ENCODE measurements around the gene DMPK.
A peak's percentile ranks its signal among the peaks of the same experiment; 100 is the strongest.
"Not testable (repeated sequence)": the region's sequence is repeated elsewhere in the genome, so short reads cannot be mapped to it uniquely, and the experiment has no call there.

Gene DMPK

DNA sequence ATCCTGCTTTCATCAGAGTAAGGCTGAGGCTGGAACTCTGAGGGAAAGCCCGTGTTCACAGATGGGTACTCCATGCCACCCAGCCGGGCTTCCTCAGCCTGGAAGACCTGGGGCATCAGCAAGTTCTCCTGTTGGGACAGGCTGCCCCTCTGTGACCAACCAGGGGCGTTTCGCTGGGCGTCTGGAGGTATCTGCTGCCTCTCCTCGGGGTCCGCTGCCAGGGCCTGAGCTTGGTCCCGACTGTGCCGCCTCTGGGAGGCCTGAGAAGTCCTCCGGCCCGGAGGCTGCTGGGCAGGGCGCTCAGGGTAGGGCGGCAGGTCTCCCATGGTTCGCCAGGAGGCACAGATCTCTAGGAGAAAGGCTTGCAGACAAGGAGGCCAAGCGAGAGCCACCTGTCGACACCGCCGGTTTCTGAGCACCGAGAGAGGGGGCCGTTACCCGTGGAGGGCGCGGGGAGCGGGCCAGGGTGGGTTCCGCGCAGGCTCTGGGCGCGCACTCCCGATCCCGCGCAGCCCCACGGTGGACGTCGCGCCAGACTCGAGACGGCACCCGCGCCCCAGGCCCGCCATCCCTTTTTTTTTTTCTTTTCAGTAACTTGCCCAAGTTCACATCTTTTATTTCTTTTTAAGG lies 32.7 kb upstream of the DMPK start, which contains the start of gene RSPH6A:
RSPH6A (minus strand) TSS at position 458 of the 630 bp plus-strand sequence; CDS start at position 326, 132 bp downstream.
- no peak for DNase-seq (ENCODE audit: low read depth)

DNA sequence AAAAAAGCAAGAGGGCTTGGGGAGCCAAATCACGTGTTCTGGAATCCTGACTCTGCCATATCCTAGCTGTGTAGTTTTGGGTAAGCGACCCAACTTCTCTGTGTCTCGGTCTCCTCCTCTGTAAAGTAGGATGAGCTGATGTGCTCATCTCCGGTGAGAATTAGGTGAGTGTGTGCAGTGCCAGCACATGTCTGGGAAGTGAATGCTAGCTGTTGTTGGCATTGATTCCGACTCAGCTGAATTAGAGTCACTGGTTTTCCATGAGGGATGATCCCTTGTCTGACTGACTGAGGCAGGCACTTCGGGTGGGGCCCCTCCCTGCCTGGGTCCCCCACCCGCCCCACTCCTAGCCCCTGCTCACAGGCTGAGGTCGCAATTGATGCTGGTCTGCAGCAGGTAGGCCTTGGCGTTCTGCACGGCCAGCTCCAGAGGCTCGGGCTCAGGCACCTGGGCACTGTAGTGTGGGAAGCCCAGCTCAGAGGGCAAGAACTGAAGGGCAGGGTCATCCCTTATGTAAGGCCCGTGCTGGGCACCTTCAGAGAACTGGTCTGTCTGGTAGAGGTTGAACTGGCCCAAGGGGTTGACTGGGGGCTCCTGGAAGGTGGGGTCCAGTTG lies 32.0 kb upstream of the DMPK start:
- peak; percentile 52 for DNase-seq (ENCODE audit: low read depth)

DNA sequence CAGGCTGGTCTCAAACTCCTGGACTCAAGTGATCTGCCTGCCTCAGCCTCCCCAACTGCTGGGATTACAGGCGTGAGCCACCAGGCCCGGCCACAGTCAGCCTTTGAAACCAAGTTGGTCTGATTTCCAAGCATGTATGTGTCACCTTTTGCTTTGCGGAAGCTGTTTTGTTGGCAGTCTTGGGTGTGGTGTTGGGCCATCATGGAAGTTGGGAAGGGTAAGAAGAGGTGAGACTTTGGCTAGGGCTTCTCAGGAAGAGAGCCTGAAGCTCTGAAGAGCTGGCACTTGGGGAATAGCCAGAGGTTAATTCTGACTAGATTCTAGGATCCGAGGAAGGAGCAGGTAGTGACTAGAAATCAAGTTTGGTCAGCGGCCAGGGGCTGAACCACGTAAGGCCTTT lies 30.0 kb upstream of the DMPK start:
- no peak for DNase-seq (ENCODE audit: low read depth)

DNA sequence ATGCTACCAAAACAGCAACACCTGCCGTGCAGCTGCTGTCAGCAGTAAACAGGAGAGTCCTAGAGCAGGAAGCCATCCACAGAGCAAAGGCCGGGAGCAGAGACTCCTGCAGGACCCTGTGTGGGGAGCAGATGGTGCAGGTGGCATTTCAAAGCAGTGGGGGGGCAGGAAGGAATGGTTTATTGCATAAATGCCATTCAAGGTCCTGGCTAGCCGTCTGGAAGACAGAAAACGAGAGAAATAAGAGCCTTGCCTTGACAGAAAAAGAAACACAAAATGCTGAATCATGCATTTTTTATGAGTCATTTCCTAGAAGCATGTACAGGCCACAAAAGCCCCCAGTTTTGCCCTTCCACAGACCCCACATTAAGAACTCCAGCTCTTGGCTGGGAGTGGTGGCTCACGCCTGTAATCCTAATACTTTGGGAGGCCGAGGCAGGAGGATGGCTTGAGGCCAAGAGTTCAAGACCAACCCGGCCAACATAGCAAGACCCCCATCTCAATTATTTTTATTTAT lies 27.4 kb upstream of the DMPK start:
- peak; percentile 73 for DNase-seq (ENCODE audit: low read depth)

DNA sequence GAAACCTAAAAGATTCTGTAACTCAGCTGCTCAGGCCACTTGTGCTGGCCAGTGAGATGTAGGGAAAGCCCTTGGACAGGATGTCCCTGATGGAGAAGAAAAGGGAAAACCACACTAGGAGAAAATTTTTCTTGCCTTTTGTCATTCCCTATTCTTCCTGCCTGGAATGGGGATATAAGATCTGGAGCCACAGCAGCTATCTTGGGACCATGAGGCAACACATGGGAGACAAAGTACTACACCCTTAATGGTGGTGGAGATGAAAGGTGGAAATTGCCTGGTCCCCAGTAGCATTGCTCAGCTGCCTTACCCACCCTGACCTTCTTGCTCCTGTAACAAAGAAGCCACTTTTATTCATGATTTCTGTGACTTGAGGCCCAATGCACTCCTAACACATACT lies 23.4 kb upstream of the DMPK start:
- no peak for DNase-seq (ENCODE audit: low read depth)

DNA sequence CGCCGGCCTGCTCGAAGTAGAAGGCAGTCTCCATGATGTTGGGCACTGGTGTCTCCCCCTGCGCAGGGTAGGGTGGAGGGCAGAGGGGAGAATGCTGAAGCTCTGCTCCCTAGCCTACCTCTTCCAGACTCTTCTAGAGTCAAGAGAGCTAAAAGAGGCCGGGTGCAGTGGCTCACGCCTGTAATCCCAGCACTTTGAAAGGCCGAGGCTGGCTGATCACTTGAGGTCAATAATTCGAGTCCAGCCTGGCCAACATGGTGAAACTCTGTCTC lies 22.6 kb upstream of the DMPK start:
- no peak for DNase-seq (ENCODE audit: low read depth)

DNA sequence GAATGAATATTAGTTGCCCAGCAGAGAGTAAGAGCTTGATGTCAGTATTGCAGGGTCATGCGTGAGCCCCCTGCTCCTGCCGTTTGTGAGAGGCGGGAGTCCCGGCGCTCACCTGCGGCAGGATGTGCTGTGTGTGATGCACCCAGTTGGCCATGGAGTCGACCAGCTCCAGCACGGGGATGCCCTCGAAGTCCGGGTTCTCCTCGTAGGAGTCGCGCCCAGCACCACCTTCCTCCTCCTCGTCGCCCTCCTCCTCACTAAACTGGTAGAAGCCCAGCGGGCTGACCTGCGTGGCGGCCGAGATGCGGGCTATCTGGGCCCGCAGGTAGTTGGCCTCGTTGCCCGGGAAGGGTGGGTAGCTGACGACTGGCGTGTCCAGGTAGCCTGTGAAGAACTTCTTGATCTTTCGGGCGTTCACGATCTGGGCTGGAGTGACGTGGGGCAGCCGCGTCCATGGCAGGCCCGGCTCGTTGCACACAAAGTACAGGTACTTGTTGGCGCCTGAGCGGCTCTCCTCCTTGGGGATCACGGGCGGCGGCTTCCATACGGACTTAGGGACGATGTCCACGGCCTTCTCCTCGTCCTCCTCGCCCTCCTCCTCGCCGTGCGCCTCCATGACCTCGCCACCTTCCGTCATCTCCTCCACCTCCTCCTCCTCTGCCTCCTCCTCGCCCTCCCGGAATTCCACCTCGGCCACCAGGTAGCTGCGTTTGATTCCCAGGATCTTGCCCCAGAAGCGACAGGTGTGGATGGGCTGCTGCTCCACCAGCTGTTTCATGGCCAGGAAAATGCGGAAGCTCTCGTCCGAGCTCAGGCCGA lies 22.1 kb upstream of the DMPK start:
- no peak for DNase-seq (ENCODE audit: low read depth)

DNA sequence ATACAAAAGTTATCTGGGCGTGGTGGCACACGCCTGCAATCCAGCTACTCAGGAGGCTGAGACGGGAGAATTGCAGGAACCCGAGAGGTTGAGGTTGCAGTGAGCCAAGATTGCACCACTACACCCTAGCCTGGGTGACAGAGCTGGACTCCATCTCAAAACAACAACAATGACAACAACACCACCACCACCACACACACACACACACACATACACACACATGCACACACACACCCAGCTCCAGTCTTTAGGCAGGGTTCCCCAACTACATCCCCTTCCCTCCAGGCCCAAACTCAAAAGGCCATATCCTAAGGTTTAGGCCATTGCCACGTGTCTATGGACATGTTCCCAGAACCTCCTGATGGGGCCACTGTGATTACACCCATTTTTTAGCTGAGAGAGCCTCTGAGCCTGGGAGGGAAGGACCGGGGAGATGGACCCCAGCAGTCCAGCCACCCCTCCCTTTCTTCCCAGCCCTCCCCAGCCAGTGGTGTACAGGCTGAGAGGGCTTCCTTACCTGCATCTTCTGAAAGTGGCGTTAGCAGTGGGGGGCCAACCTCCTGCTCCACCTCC lies 19.4 kb upstream of the DMPK start:
- DNase-seq (ENCODE audit: low read depth), result no peak

DNA sequence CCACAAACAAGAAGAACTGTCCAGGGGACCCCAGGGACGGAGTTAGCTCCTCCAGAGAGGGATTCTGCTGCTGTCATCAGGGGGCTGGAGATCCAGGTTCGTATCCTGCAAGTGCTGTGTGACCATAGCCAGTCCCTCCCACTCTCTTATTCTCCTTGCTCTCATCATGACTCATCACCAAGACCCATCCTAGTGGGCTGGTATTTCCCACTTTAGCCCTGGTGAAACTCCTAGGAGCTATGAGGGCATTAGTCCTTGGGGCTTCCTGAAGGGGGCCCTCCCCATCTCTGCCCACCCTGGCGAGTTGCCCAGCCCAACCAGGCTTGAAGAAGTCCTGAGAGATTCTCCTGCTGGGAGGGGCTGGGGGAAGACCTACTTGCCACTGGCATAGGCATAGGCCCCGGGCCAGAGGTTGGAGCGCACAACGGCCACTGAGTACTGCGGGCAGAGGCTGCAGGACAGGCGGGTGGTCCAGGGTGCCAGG lies 17.8 kb upstream of the DMPK start:
- DNase-seq (ENCODE audit: low read depth), result no peak

DNA sequence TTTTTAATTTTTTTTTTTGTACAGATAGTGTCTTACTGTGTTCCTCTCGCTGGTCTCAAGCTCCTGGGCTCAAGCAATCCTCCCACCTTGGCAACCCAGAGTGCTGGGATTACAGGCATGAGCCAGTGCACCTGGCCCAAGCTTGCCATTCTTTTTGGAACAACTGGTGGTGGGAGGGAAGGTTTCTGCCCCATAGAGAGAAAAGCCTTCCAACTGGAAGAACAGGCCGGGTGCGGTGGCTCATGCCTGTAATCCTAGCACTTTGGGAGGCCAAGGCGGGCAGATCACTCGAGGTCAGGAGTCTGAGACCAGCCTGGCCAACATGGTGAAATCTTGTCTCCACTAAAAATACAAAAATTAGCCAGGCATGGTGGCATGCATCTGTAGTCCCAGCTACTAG lies 17.3 kb upstream of the DMPK start:
- DNase-seq (ENCODE audit: low read depth), result not testable (repeated sequence)

DNA sequence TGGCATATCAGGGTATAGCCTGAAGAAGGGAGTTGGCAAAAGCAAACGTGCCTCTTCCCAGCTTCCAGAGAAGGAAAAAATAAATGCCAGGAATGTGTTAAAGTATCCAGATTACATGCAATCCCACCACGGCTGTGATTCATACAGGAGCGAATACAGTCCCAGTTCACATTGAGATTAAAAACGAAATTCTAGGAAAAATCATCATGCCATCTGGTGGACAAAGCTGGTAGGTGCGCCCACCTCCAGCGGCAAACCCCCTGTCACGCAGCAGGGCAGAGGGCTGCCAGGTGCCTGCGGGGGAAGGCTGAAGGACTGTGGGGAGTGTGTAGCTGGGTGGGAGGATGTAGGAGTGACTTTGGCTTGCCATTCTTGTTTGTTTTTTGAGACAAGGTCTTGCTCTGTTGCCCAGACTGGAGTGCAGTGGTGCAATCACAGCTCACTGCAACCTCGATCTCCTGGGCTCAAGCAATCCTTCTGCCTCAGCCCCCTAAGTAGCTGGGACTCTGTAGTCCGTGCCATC lies 16.8 kb upstream of the DMPK start:
- peak; percentile 82 for DNase-seq (ENCODE audit: low read depth)

DNA sequence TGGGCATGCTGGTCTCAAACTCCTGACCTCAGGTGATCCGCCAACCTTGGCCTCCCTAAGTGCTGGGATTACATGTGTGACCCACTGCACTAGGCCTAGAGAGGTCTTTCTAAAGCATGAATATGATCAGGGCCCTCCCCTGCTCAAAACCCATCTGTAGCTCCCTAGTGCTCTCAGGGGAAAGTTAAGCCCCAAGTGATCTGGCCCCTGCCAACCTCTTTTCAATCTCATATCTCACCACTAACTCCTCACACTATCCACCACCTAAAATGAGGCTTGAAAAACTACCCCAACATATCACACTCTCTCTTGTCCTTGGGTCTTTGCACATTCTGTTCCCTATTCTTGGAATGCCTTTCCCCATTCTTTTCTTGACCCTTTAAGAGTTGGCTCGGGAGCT lies 12.3 kb upstream of the DMPK start:
- DNase-seq (ENCODE audit: low read depth), result no peak

DNA sequence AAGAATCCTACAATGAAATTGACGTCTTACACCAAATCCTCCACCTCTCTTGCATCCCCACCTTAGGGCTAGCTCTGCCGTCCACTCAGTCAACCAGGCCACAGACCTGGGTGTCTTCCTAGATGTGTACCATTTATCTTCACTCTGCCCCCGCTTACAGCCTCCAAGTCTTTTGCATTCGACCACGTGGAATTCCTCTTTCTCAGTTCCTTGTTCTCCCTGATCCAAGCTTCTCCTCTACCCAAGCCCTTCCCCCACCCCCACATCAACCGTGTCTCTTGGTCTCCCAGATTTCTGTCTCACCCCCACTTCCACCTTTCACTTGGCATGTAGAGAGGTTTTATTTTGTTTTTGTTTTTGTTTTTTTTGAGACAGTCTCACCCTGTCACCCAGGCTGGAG lies 11.6 kb upstream of the DMPK start:
- DNase-seq (ENCODE audit: low read depth), result no peak

DNA sequence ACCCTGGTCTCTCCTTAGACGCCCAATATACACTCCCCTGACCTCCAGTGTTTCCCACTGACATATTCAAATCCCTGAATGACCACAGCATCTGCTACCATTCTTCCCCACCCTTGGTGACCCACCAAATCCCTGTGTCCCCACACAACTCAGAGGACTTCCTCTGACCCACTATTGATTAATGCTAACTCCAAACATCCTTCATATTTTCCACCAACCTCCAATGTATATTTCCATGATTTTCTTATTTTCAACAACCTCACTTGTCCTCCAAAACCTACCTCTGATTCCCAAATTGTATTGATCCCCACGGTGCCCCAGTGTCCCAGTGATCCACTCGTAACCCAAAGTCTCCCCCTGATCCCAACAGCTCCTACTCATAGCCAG lies 10.9 kb upstream of the DMPK start:
- DNase-seq (ENCODE audit: low read depth), result no peak

DNA sequence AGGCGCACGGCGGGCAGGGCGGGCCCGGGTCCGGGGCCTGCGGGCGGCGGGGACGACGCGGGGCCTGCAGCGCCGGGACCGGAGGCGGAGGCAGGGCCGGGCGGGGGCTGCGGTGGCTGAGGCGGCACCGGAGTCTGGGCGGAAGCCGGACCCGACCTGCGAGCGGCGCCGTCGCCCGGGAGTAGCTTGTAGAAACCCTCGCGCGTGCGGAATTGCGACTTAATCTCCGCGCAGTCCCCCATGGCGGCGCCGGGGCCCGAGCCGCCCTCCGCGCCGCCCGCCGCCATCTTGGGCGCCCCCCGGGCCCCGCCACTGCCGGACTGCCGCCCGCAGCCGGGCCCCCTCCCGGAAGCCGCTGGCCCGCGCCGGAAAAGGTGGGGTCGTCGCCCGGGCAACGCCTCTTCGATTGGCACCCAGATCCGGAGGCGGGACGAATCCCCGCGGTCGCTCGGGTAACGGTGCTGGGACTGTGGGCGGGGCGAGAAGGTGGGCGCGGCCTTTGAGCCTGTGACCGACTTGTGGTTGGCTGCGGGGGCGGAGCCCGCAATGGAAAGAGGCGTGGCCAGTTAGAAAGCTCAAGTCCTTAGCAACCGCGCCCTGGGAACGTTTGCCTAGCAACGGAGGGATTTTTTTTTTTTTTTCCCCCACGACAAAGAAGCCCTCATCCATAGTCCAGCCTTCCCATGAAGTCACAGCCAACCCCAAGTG lies 10.3 kb upstream of the DMPK start, which contains the start of gene DMWD:
DMWD (minus strand) TSS at position 376 of the 708 bp plus-strand sequence; CDS start at position 287, 89 bp downstream.
- DNase-seq (ENCODE audit: low read depth), result peak; percentile 98

DNA sequence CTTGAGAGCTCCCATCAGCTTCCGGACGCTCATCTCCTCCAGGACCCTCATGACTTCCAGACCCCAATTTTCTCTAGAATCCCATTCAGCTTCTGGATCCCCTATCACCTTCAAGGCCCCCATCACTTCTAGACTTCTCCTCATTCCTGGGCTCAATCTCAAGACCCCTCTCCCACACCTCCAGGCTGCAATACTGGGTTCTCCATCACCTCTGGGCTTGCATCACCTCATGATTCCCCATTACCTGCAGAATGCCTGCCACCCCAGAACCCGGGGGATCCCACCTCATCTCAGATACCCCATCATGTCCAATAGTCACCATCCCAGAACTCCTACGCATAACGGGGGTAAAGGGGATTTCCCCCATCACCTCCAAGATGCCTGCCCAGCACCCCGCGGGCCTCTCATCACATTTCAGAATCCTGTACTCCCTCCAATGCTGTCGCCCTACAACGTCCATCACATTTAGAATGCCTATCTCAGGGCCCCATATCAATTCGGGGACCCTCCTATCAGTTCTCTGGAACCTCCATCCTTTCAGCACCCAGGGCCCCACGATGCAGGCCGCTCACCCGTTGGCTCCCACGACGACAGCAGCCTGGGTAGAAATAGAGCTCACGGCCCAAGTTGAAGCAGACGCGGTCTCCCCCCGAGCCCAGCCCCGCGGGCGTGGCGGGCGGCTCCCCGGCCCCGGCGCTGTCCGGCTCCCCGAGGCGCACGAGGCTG lies 9.6 kb upstream of the DMPK start:
- no peak for DNase-seq (ENCODE audit: low read depth)

DNA sequence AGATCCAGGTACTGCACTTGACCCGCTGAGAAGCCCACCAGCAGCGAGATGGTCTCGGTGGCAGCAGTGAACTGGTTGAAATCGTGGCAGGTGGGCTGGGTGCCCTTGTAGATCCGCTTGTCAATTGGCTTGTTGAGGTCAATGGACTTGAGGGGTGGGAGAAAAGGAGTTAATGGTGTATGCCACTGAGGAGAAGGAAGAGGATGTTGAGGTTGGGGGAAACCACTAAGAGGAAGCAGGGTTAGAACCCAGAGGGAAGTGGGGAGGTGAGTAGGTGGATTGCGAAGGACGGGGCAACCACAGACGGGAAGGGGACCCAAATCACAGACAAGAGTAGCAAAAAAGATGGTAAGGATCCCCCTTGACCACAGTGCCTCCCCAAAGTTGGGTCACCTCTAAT lies 8.7 kb upstream of the DMPK start:
- DNase-seq (ENCODE audit: low read depth), result no peak

DNA sequence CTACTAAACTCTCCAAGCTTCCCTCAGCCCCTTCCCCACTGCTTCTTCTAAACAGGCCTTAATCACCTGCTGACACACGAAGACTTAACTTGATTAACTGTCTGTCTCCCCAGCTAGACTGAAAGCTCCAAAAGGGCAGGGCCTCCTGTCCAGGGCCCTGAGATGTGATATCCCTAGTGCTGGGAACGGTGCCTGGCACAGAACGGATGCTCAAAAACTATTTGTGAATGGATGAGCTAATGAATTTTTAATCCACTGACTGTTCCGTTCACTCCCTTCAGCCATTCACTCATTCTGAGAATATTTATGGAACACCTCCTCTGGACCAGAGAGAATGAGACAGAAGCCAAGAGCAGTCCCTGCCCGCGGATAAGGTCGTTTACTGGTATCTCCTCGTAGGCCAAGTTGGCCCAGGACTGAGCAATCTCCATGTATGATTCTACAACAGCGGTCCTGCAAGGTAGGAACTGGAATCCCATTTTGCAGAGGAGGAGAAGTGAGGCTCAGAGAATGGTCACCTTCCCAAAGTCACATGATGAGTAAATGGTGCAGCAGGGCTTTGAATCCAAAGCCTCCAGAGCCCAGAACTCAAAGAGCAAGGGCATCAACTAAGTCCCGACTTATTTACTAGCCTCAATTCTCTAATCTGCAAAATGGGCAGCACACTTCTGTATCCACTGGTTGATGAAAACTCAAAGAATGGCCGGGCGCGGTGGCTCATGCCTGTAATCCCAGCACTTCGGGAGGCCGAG lies 6.9 kb upstream of the DMPK start:
- no peak for DNase-seq (ENCODE audit: low read depth)

DNA sequence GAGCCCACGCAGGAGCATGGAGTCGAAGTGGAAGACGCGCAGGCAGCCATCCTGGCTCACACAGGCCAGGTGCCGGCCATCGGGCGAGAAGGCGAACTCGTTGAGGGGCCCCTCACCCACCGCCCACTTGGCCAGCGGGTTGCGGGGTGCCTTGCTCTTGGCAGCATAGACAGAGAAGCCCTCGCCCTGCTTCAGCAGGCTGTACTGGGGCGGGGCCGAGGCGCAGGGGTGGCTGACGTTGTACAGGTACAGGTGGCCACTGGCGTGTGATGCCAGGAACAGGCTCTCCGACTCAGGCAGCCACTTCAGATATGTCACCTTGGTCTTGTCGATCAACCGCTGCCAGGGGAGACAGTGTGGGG lies 4.2 kb upstream of the DMPK start:
- no peak for DNase-seq (ENCODE audit: low read depth)

DNA sequence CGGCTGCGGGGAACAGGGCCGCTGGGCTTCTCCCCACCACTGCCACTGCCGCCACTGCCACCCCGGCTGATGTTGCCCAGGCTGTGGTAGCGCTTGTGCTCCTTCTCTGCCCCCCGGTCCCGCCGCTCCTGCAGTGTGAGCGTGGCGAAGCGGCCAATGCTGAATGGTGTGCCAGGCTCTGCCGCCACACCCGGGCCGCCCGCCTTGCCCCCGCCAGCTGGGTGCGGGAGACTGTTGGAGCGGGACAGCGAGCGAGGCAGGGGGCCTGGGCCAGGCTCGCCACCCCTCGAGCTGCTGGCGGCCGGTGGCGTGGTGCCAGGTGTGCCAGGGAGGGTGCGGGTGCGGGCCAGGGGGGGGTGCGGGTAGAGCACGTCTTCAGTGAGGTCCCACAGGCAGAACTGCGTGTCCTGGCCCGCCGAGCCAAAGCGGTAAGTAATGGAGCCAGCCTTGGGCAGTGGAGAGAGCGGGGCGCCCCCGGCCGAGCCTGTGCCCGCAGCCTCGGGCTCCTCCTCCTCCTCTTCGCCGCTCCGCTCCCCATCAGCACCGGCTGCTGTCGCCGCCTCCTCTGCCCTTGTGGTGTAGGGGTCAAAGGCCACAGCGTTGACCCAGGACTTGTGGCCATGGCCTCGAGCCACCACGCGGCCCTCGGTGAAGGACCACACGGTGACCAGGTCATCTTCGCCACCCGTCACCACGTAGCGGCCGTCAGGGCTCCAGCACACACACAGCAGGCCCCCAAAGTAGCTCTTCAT lies 3.7 kb upstream of the DMPK start:
- no peak for DNase-seq (ENCODE audit: low read depth)

Data from fibroblast of gingiva (primary cell).